Right lung (tissue), 5 donors: ENCODE data around the gene LAPTM5. TPM values are rescaled to one million over a fixed set of nuclear protein-coding genes. Genes with fewer than 3 reads are reported as not detected.

ENCODE experiments used
- DNase-seq, 2 donors: peaks; one replicate each; pipeline ENCODE4 v3.0.0-alpha.2; 2013
- polyA plus RNA-seq, 5 donors: library from polyadenylated mRNA; unstranded; fragments of 120-200 nt; gene quantifications; one replicate each; pipeline versions ENCODE4 v1.2.1 to v1.2.3, GENCODE V29; 2013; ENCODE audit warnings: inconsistent platforms in 1 of 5, low replicate concordance in 1 of 5; ENCODE audit not compliant: insufficient read length in 5 of 5, insufficient read depth in 1 of 5

Gene LAPTM5
- polyA plus RNA-seq, 5 donors, result 24.7 to 29.7 (median 25.4) TPM

DNA sequence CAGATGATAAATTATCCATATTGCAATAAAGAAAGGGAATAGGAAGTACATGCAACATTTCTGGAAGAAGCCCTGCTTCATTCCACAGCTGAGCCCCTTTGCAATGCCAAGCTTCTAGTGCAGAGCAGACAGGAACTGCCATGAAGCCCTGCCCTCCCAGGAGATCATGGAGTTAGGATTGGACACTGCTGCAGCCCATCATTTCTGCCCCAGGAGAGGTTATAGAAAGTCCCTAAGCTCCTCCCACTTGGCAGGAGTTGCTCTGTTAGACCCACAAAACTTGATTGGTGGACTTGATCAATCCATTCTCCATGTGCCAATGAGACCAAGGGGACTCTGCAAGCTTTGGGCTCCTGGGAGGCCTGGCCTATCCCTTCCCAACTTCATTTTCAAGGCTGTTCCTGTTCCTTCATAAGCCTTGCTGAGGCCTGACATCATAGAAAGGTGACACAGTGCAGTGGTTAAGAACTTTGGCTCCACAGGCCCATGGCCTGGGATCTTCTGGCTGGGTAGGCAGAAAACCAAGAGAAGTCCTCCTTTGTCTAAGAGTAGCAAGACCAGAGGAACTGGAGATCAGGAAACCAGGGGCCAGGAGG lies 1.3 kb upstream of the LAPTM5 start:
- no peak for DNase-seq

DNA sequence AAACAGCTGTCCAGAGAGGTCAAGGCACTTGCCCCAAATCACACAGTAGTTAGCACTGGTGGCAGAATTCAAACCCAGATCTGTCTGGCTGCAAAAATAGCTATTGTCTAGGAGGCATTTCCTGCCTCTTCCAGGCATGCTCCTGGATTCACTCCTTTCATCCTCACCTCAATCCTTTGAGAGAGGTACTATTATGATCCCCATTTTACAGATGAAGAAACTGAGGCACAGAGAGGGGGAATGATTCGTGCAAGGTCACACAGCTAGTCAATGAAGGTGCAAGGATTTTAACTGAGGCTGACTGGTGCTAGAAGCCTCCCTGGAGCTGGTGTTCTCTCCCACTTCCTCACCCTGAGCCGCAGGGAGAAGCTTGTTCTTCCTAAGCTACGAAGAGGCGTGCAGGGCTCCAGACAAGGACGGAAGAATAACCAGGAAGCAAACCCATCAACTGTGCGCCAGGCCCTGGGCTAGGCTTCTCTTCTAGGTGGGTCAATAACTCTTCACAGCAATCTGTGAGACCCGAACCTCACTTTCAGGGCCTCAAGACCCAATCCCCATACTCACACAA lies 631 bp upstream of the LAPTM5 start:
- no peak for DNase-seq

DNA sequence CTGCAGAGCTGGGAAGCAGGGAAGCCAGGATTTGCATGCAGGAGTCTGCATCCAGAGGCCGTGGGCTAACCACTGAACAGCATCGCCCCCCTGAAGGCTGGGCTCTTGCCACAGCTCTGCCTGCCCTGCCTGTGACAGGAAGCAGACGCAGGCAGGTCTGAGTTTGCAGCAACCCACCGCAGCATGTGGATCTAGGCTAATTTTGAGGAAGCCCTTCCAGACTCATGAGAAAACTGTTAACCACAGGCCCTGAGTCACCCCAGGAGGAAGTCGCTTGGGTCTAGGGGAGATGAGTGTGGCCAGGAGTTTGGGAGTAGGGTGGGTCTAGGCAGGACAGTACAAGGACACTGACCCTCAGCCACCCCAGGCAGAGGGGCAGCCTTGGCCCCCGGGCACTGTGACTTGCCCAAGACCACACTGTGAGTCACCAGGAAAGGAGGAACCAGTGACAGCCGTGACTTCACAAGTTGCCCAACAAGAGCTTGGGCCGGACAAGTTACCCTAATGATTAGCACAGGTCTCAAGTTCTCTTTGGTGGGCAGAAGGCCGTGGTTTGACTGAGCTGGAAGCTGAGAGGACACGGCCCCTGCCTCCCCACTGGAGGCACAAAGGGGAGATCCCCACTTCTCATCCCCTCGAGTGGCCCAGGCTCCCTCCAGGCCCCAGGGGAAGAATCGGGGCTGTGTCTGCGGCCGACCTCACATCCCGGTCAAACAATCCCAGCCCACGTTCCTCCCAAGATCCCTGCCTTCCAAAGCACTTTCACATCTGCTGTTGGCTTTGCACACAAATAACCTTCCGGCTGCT lies 826 bp downstream of the LAPTM5 start:
- DNase-seq, result no peak

GRCh38 chr1:30756206-30756544 lies 1.4 kb downstream of the LAPTM5 start:
- DNase-seq, result no peak

DNA sequence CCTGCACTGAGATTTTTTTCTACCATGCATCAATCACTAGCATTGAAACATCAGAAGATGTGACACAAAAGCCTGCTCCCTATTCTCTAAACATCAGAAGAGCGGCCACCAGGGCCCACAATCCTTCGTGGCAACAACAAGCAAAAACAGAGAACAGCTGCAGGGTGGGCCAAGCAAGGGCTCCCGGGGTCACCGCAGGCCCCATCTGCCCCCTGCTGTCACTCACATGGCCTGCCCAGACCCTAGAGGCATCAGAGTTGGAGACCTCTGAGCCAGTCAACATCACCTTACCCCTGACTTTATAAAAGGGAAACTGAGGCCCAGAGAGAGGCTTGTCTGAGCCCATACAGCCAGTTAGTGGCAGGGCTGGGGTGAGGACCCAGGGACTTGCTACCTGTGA lies 1.8 kb downstream of the LAPTM5 start:
- DNase-seq, result no peak

DNA sequence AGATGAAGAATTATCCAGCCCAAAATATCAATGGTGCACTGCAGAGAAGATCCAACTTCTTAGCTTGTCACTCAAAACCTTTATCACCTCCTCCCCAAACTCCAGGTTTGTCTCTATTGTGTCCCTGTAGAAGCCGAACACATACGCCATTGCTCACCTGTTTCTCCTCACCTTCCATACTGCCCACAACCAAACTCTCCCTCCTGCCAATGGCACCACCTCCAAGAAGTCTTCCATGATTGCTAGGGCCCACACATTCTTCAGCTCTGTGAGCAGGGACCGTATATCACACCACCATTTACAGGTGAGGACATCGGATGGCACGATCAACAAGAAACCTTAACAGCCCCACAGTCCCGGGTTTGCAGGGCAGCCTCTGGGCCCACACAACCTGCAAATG lies 2.2 kb downstream of the LAPTM5 start:
- DNase-seq, result no peak

DNA sequence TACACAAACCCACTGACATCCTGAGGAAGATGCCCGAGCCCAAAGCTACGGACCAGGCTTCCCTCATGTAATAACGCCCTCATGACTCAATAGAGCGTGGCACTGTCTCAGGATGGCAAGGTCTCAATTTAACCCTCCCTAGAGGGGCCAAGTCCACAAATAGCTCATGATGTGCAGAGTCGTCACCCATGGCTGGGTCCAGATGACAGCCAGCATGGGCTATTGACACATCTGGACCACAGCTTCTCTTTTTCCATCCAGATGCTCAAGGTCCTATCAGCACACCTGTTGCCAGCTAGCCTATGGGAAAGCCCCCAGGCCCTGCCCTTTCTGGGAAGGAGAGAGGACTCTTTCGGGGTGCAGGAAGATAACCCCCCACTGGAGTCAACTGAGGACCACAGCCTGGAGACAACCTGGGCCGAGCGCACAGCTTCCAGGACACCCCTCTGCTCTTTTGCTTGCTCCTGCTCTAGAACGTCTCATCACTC lies 2.8 kb downstream of the LAPTM5 start:
- DNase-seq, result no peak

DNA sequence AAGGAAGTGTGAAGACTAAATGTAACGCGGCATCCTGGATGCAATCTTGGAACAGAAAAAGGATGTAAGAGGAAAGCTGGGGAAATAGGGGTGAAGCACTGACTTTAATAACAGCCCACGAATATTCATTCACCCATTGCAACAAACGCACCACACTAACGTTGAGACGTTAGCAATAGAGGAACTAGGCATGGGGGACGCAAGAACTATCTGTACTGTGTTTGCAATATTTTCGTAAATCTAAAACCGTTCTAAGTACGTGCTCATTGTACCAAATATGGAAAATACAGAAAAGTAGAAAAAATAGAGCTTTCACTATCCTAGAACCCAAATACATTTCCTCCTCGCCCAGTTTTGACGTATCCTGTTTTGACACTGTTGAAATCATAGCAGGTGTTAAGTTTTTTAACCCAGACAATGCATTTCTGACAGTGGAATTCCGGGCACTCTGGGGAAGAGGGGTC lies 3.9 kb downstream of the LAPTM5 start:
- DNase-seq, result no peak

GRCh38 chr1:30753118-30753517 lies 4.5 kb downstream of the LAPTM5 start:
- DNase-seq, result no peak

- no peak for DNase-seq
Measured at GRCh38 chr1:30752651-30752908, 5.0 kb downstream of the LAPTM5 start.

GRCh38 chr1:30751830-30752650 lies 5.5 kb downstream of the LAPTM5 start:
- no peak for DNase-seq

- DNase-seq, result no peak
Measured at GRCh38 chr1:30750731-30751291, 6.8 kb downstream of the LAPTM5 start.

GRCh38 chr1:30749691-30750583 lies 7.6 kb downstream of the LAPTM5 start:
- no peak for DNase-seq

DNA sequence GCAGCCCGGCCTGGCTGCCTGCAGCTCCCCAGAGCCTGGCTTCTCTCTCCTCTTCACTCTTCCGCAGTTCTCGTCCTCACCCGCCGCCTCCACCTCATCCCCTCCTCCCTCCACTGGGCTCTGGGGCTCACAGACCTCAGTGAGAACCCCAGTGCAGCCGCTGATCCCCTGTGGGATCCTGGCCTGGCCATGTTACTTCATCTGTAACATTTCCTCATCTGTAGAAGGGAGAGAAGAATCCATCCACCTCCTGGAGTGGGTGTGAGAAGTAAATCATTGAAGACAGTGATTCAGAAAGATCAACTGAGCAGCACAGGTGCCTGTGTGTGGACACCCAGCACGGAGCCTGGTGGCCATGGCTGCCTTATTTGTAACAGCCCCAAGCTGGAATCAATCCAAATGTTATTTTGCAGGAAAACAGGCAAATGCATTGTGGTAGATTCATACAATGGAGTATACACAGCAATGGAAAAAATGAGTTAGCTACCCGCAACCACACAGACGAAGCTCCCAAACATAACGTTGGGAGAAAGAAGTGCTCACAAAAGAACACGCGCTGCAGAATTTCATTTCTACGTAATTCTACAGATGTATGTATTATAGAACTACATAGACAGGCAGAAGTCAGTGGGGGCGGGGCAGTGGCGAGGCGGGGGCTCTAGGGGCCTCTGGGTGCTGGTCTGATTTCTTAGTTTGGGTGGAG lies 8.7 kb downstream of the LAPTM5 start:
- no peak for DNase-seq

- no peak for DNase-seq
Measured at GRCh38 chr1:30748098-30748698, 9.4 kb downstream of the LAPTM5 start.

DNA sequence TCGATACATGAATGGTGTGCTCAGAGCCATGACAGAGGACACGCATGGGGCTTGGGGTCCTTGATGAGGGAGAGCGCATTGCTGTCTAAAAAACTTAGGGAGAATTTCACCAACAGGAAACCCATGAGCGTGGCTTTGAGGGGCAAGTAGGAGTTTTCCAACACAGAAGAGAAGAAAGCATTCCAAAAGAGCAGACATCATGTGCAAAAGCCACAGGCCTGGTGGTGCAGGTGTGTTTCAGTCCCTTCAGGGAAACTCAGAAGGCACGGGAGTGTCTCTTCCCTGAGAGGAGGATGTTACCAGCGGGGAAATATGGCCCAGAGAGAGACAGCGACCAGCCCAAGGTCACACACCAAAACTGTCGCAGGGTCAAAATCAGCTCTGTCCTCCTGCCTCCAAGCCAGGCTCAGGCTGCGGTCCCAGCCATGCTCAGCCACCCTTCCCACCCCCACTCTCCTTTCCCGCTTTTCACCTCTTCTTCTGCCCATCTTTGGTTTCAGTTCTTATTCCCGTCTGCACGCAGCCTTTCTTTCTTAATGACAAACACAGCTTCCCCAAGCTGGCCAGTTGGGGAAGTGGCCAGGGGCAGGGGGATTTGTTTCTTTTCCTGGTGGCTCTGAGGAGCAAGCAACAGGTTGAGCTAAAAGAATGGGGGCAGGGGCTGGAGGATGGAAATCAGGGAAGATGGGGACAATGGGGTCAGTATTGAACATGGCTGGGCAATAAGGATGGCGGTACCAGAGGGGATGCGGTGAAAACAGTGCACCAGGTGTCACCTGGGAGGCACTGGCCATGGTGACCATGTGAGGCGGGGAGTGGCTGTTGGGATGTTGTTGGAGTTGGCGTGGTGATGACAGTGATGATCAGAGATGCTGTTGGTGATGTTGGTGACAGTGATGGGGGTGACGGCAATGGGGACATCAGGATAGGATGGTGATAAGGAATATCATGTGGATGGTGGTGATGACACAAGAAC lies 10.3 kb downstream of the LAPTM5 start:
- no peak for DNase-seq

DNA sequence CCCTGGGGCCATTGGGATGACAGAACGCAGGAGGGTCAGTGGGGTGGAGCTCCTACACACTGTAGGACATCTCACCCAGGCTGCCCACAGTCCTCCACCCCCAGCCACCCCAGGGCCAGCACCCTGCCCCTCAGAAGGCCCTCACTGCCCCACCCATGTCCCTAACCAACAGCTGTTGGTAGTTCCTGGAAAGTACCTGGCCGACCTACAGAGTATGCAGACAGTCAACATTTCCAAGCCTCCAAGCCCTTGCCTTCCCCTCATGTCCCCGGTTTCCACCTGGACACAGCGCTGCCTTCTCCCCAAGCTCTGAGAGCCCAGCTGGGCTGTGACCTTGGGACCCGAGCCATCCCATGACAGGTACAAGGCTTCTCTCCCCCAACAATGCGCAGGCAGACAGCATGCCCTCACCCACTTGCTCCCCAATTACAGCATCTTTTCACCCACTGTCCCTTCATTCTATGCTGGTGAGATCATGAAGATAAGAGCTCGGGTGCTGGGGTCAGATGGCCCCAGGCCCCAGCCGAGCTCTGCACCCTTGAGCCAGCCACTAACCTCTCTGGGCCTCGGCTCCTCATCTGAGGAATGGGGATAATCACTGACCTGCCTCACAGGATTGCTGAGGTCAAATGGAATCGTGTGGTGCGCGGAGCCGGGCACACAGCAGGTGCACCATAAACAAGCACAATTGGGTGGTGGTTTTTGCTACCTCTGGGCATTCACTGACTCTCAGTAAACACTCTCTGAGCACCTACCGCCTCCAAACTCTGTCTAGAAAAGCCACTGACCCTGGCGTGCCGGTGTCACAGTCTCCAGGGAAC lies 11.2 kb downstream of the LAPTM5 start:
- DNase-seq, result no peak

DNA sequence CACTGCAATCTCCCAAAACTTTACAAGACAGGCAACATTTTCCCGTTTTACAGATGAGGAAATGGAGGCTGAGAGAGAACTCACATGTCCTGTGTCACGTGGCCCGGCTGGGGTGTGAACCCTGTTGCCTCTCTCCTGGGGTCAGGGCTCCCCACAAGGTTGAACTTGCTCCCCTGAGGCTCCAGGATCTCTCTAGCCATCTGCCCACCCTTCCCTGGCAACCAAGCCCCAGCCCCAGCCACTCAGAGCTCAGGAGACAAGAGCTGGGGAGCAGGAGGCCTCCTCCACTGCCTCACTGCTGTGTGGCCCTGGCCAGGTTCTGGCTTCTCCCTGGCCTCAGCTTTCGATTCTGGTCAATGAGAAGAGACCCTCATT lies 11.8 kb downstream of the LAPTM5 start:
- DNase-seq, result no peak
